BJ (cell line): ENCODE results near the gene NEK5. TPM values are rescaled to one million over a fixed set of nuclear protein-coding genes. Genes with fewer than 3 reads are reported as not detected.
"Not testable (repeated sequence)": the region's sequence is repeated elsewhere in the genome, so short reads cannot be mapped to it uniquely, and the experiment has no call there.

Experiments
- CTCF ChIA-PET: fragments of 350-600 bp; formaldehyde crosslinking; extraction: SDS; loops from one replicate; lab custom pipeline; 2021; ENCODE audit warnings: antibody characterized with exemption, inconsistent platforms; lab: Yijun Ruan, JAX
- POLR2A ChIA-PET: fragments of 300-600 bp; sonication (Branson Sonifier 250); formaldehyde crosslinking; extraction: SDS; loops from one replicate; lab custom pipeline; 2021; ENCODE audit warnings: antibody characterized with exemption; lab: Charles Lee
- DNase-seq: peaks from one replicate; pipeline ENCODE4 v3.0.0-alpha.2; 2011; ENCODE audit warnings: low read depth
- H3K27me3 ChIP-seq: 2 replicates; pipeline ENCODE4 v1.6.0; 2011; ENCODE audit warnings: low read length; ENCODE audit not compliant: control insufficient read depth, insufficient read depth
- H3K36me3 ChIP-seq: 2 replicates; pipeline ENCODE4 v1.5.1; 2011; ENCODE audit warnings: low read length; ENCODE audit not compliant: control insufficient read depth, insufficient read depth
- H3K4me3 ChIP-seq: 2 replicates; pipeline ENCODE4 v1.5.1; 2011; ENCODE audit warnings: low read depth, mild to moderate bottlenecking, control low read depth, low read length
- CTCF ChIP-seq: IDR thresholded peaks from 2 replicates; pipeline ENCODE4 v1.5.1; 2011; ENCODE audit warnings: low read depth, mild to moderate bottlenecking, control low read depth, inconsistent platforms, low read length, moderate library complexity; ENCODE audit not compliant: insufficient read depth
- polyA plus RNA-seq: library from polyadenylated mRNA; depleted of rRNA; stranded (reverse); fragments of >200 nt; gene quantifications from 2 replicates; pipeline ENCODE4 v1.2.3, GENCODE V29; 2011

Gene NEK5
- polyA plus RNA-seq, 1 experiment = 0.04 TPM

GRCh38 chr13:52104624-52105023 lies 24.2 kb downstream of the NEK5 start:
- TF ChIP-seq CTCF = no peak
- Histone ChIP-seq H3K27me3 (no peaks in the 10 kb centered on the region; the same call in 1 of the 2 replicates), H3K36me3 (no peaks in the 10 kb centered on the region), H3K4me3 (no peak overlapping the region)
- no peak for DNase-seq
- CTCF ChIA-PET = interaction anchor here (2.1 kb wide), 1 partner anchor 105 kb away, joined by 4 read pairs; no protein-coding TSS in a partner anchor
- POLR2A ChIA-PET = no interaction called here

- no peak for TF ChIP-seq CTCF
- Histone ChIP-seq H3K27me3 (no peaks in the 10 kb centered on the region; the same call in 1 of the 2 replicates), H3K4me3 (no peak overlapping the region), H3K36me3 (no peaks in the 10 kb centered on the region)
- ChIA-PET POLR2A (interaction anchor here (0.6 kb wide), 1 partner anchor 18 kb away, joined by 3 read pairs; no protein-coding TSS in a partner anchor), CTCF (interaction anchor here (2.1 kb wide), 1 partner anchor 104 kb away, joined by 4 read pairs; no protein-coding TSS in a partner anchor)
- no peak for DNase-seq
These were observed 25.5 kb downstream of the NEK5 start for GRCh38 chr13:52103386-52103785.

GRCh38 chr13:52102423-52102822 lies 26.4 kb downstream of the NEK5 start:
- CTCF ChIA-PET = interaction anchor here (2.1 kb wide), 1 partner anchor 103 kb away, joined by 4 read pairs; no protein-coding TSS in a partner anchor
- H3K36me3 ChIP-seq, H3K4me3 ChIP-seq, H3K27me3 ChIP-seq, POLR2A ChIA-PET, DNase-seq: not testable (repeated sequence)

GRCh38 chr13:52097197-52097596 lies 31.7 kb downstream of the NEK5 start:
- no peak for TF ChIP-seq CTCF
- Histone ChIP-seq H3K36me3 (no peaks in the 10 kb centered on the region), H3K4me3 (no peak overlapping the region), H3K27me3 (no peaks in the 10 kb centered on the region)
- ChIA-PET CTCF (interaction anchor here (1.6 kb wide), 1 partner anchor 12 kb away, joined by 4 read pairs; no protein-coding TSS in a partner anchor), POLR2A (no interaction called here)
- DNase-seq = no peak

- TF ChIP-seq CTCF = no peak
- no peaks in the 10 kb centered on the region for H3K27me3 ChIP-seq
- CTCF ChIA-PET = interaction anchor here (1.6 kb wide), 1 partner anchor 11 kb away, joined by 4 read pairs; no protein-coding TSS in a partner anchor
- DNase-seq = no peak
- no peak overlapping the region for H3K4me3 ChIP-seq
- POLR2A ChIA-PET = no interaction called here
- no peaks in the 10 kb centered on the region for H3K36me3 ChIP-seq
These were observed 32.1 kb downstream of the NEK5 start for GRCh38 chr13:52096748-52097147.

- TF ChIP-seq CTCF = no peak
- CTCF ChIA-PET = no interaction called here
- H3K4me3 ChIP-seq = no peak overlapping the region
- H3K36me3 ChIP-seq = no peaks in the 10 kb centered on the region
- POLR2A ChIA-PET = no interaction called here
- no peaks in the 10 kb centered on the region for H3K27me3 ChIP-seq
- DNase-seq = no peak
These were observed 32.8 kb downstream of the NEK5 start for GRCh38 chr13:52096062-52096461.
